Measurements from ENCODE around the gene NYNRIN. TPM values are rescaled to one million over a fixed set of nuclear protein-coding genes. Genes with fewer than 3 reads are reported as not detected.
A peak's percentile ranks its signal among the peaks of the same experiment; 100 is the strongest.

Gene NYNRIN
- polyA plus RNA-seq, 3 donors = 2.7 to 7.6 (median 3.8) TPM

DNA sequence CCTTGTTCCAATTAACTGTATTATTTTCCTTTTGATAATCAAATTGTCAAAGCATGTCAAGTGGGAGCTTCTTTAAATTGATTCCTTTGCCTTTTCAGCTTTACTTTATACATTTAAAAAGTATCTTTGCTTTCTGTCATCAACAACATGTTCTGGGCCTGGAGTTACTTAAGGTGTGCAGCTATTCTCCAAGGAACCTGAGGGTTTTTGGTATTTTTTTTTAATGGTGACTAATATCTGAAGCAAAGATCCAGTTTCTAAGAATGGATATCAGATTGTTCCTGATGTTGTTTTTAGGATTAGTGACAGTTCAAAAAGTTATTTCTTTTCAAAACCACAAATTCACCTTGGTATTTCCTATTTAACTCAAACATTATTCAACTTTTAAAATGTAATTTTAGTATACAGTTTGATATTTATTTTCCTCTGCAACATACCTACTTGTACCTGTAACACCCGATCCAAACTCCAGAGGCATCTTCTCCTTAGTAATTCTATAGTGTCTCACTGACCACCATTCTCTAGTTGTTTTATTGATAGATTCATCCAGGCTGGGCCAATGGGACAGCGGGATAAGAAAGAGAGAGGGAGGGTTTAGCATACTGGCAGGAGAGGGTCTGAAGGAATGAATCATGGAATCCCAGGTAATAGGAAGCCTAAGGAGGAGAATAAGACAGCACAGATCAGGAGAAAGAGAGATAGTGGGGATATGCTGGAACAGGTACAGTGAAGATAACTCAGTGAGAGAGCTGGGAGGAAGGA lies 27.5 kb downstream of the NYNRIN start:
- WGBS, 3 donors = 68 to 91% (median 84%) methylated on average over 2 of the region's 2 CpGs
- H3K27ac ChIP-seq (ENCODE audit: low read depth, low read length) = no peak overlapping the region

DNA sequence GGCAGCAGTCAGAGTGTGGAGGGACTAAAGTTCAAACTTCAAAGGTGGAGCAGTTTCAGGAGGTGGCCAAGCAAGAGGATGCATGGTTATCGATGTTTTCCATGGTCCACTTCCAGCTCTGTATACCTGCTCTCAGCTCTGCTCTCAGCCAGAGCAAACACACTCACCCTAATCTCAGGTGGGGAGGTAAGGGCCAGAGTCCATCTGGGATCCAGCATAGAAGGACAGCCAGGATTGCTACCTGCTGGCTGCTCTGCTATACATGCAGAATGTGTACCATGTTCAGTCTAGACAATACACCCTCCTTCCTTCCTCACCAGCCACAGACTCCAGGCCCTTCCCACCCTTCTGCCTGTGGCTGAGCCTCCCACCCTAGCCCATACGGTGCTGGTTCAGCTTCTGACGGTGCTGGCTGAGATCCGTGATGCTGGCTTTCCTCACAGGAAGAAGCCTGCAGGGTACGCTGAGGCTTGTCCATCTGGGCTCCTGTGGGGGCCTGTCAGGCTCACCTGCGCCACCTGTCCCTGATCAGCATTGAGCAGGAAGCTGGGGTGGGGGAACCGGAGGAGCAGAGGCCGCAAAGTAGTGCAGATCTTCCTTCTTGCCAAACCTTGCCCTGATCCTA lies 28.2 kb downstream of the NYNRIN start:
- 28 to 62% (median 60%) methylated on average over 8 of the region's 8 CpGs for WGBS, 3 donors
- no peak overlapping the region for H3K27ac ChIP-seq (ENCODE audit: low read depth, low read length)

DNA sequence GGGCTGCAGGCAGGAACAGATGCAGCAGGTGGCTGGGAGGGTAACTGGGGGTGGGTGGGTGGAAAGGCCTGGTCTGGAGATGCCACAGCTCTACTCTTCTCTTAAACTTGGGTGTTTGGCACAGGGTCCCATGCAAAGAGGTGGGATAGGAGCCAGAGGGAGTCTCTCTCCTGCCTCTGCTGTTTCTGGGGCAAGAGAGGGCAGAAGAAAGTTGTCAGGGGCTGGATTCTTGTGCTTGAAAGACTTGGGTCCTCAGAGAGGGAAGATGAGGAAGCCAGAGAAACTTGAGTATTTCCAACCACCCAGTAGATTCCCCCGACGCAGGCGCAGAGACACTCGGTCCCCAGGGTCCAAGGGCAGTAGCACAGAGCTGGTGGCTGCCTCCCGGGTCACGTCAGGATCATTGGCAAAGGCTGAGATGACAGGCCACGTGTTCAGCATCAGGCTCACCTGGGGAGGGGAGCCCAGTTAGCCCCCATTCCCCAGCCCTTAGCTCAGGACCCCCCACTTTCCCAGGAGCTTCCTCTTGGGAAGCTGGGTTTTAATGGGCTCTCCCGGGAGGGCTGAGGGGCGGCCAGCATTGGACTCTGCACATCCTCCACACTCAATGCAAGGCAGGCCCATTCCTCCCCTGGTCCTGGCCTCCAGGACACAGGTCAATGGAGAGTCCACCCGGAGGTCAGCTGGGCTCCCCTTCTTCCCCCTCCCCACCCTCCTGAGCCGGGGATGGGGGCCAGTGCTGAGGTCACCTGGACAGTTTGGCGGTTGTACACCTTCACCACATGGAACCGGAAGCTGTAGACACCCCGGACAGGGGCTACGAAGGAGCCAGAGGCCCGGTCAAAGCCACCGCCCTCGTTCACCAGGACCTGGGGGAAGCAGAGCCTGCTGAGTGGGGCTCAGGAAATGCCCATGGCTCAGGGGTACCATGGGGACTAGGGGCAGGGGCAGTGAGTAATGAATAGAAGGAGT lies 29.0 kb downstream of the NYNRIN start:
- H3K27ac ChIP-seq (ENCODE audit: low read depth, low read length) = no peak overlapping the region
- WGBS, 3 donors = 70 to 82% (median 81%) methylated on average over 18 of the region's 18 CpGs

DNA sequence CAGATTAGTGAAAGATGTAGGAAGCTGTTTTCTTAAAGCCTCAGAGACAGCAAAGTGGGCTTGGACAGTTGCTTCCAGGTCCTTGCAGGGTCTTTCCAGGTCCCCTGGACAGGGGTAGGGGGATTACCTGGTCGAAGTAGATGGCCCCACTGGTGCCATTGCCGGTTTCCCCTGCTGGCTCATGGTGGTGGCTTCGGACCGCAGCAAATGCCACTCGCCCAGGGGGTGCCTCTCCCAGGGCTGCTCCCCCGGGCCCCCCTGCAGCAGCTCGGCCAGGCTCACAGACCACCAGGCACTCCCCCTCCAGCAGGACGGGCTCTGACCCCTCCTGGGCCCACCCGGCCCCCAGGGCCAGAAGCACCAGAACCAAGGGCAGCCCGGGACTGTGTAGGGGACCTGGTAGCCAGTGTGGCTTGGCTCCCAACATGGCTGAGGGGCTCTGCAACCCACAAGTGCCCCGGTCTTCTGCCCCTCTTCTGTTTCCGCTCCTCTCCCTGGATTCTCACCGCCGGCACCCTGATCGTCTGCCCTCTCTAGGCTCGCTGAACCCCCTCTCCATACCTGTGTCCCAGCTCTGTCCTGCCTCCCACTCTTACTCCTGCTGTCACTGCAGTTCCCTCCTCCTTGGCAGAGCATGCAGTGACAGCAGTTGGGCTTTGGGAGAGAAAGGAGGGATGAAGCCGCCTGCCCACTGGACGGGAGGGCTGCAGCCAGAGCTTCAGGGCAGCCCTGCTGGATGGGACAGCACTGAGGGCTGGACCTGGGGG lies 30.0 kb downstream of the NYNRIN start:
- WGBS, 3 donors = 89 to 91% (median 90%) methylated on average over 17 to 18 of the region's 18 CpGs
- H3K27ac ChIP-seq (ENCODE audit: low read depth, low read length) = peak overlapping the region; percentile 87

DNA sequence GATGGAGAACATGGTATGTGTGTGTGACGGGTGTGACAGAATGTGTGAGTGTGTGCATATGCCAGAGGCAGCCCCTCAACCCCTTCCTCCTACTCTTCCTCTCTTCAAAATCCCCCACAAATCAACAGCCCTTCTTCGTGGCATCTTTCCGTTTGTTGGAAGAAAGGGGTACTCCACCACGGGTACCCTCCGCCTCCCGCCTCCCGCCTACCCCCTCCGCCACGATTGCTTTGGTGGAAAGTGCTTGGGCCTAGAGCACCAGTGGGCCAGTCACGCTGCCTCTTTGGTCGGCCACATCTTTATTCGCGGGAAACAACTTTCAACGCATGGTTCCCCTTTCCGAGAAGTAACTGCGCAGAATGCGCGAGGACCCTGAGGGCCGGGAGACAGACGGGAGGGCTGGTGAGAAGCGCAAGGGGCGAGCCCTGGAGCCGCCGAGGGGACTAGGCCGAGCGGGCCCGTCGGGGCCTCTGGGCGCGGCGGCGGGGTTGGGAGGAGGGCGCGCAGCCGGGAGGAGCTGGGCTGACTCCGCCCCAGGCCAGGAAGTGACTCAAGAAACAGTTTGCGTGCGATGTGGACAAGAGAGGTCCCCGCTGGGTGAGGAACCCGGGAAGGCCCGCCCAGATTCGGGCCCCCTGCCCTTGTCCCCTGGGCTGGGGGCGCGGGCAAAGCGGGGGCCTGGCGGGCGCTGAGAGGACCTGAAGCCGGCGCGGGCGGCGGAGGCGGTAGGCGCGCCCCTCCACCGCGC lies 30.8 kb downstream of the NYNRIN start, which contains the start of the genes CBLN3 and KHNYN:
TSS of gene CBLN3 (minus strand) at position 274 of the 748 bp plus-strand sequence. CDS start 614 bp downstream, outside the sequence.
TSS of gene KHNYN (plus strand) at position 560 of the 748 bp plus-strand sequence. CDS start 777 bp downstream, outside the sequence.
- WGBS, 3 donors = 4 to 6% (median 4%) methylated on average over 45 to 57 of the region's 57 CpGs

DNA sequence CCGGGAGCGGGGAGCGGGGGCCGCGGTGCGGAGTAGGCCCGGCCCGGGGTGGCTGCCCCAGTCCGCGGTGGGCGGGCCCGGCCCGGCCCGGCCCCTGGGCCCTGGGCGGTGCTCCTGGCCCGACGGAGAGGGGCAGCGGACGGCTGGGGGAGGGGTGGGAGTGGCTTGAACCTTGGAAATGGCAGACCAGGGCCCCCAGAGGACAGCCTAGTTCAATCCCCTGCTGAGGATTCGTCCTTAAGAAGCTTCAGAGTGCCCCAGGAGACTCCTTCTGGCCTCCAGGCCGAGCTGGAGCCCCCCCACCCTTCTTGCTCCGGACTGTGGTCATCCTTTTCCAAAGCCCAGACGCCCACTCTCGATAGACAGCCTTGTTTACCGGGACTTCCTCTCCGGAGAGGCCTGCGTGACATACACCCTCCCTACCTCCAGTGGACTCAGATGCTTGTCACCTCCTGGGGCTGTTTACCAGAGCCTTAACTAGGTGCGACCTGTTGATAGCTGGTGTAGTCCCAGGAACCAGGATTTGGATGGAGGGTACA lies 31.4 kb downstream of the NYNRIN start:
- 0 to 1% (median 0%) methylated on average over 13 to 28 of the region's 28 CpGs for WGBS, 3 donors
- H3K27ac ChIP-seq (ENCODE audit: low read depth, low read length) = peak overlapping the region; percentile 98

More for the DNA sequence above, 30.8 kb downstream of the NYNRIN start, which contains the start of the genes CBLN3 and KHNYN:
- H3K27ac ChIP-seq (ENCODE audit: low read depth, low read length) = peak within 1 kb of the TSS; percentile 98

DNA sequence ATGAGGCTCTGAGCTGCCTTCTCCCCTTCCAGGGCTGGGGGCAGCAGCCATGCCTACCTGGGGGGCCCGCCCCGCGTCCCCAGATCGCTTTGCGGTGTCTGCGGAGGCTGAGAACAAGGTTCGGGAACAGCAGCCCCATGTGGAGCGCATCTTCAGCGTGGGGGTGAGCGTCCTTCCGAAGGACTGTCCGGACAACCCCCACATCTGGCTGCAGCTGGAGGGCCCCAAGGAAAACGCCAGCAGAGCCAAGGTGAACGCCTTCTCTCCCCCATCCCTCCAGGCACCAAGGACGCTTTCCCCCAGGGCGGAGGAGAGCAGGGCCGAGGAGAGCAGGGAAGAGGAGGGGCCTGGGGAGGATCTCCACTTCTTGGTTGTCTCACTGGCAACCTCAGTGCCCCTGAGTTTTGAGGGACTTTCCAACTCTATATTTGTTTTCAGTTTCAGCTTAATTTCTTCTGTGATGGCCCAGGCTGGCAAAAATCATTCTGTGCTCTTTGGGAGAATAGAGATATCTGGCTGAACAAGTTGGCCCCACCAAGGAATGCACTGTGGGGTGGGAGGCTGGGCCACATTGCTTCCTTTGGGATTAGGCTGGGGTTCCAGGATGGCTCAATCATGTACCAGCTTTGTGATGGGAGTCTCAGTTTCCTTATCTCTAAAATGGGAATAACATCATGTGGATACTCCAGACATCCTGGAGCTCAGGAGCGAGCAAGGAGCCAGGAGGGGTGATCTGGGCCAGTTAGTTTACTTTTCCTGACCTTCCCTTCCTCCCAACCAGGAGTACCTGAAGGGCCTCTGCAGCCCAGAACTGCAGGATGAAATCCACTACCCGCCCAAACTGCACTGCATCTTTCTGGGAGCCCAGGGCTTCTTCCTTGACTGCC lies 32.1 kb downstream of the NYNRIN start:
- peak overlapping the region; percentile 98 for H3K27ac ChIP-seq (ENCODE audit: low read depth, low read length)
- 9 to 16% (median 11%) methylated on average over 17 to 19 of the region's 19 CpGs for WGBS, 3 donors

DNA sequence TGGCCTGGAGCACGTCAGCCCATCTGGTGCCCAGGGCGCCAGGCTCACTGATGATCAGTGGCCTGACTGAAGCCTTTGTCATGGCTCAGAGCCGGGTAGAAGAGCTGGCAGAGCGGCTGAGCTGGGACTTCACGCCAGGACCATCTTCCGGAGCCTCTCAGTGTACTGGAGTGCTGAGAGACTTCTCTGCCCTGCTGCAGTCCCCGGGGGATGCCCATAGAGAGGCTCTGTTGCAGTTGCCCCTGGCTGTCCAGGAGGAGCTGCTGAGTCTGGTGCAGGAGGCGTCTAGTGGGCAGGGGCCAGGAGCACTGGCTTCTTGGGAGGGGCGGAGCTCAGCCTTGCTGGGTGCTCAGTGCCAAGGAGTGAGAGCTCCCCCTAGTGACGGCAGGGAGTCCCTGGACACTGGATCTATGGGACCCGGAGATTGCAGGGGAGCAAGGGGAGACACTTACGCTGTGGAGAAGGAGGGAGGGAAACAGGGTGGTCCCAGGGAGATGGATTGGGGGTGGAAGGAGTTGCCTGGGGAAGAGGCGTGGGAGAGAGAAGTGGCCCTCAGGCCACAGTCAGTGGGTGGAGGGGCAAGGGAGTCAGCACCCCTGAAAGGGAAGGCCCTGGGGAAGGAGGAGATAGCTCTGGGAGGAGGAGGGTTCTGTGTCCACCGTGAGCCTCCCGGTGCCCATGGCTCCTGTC lies 32.9 kb downstream of the NYNRIN start:
- no peak overlapping the region for H3K27ac ChIP-seq (ENCODE audit: low read depth, low read length)
- 33 to 37% (median 34%) methylated on average over 15 of the region's 15 CpGs for WGBS, 3 donors

DNA sequence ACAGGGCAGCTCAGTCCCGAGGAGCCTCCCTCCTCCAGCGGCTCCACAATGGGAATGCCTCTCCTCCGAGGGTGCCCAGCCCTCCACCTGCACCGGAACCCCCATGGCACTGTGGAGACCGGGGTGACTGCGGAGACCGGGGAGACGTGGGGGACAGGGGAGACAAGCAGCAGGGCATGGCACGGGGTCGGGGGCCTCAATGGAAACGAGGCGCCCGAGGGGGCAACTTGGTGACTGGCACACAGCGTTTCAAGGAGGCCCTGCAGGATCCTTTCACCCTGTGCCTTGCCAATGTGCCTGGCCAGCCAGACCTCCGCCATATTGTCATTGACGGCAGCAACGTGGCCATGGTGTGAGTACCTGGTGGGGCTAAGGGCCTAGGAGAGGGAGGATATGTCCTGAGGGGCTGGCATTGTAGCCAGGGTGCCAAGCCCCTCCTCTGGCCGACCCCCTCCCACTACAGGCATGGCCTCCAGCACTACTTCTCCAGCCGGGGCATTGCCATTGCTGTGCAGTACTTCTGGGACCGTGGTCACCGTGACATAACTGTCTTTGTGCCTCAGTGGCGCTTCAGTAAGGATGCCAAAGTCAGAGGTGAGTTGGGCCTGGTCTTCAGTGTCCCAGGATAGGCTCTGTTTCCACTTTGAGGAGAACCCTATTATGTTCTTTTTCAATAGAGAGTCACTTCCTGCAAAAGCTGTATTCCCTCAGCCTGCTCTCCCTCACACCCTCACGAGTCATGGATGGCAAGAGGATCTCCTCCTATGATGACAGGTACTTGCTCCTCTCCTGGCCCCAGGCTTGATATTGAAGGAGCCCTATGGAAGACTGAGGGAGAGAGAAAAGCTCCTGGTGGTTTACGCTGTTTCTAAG lies 33.7 kb downstream of the NYNRIN start:
- WGBS, 3 donors = 78 to 81% (median 80%) methylated on average over 23 to 24 of the region's 24 CpGs

DNA sequence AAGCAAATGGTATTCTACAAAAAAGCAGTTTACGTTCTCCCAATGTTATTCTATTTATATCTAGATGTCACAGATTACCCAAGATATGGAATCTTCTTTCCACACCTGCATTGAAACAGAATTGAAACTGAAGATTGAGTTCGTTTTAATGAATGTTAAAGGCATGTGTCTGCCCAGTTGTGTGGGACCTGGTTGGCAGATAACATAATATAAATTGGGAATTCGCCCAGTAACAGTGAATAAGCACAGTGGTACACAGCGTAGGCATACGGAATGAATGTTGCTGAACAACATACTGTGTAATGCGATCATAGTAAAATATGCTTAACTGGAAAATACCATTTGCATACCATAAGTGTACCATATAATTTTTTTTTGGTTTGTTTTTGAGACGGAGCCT lies 35.2 kb downstream of the NYNRIN start:
- no peak overlapping the region for H3K27ac ChIP-seq (ENCODE audit: low read depth, low read length)
- 78 to 81% (median 79%) methylated on average over 7 of the region's 7 CpGs for WGBS, 3 donors

More for the DNA sequence above, 33.7 kb downstream of the NYNRIN start:
- no peak overlapping the region for H3K27ac ChIP-seq (ENCODE audit: low read depth, low read length)

DNA sequence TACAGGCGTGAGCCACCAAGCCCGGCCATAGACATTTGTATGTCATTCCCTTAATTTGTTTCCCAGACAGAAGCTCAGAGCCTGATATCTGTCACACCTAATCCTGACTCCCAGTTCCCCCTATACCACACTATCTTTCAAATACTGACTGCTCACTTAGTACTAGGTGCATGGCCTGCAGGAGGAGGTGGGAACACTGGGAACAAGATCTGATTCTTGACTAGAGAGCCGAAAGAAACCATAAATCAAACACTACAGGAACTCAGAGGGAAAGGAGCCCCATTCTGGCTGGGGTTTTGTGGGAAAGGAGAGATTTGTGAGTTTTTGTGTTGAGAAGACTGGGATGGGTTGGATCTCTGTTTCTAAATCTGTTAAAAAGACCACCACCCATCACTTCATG lies 35.9 kb downstream of the NYNRIN start:
- no peak overlapping the region for H3K27ac ChIP-seq (ENCODE audit: low read depth, low read length)
- 73 to 83% (median 80%) methylated on average over 3 of the region's 3 CpGs for WGBS, 3 donors

DNA sequence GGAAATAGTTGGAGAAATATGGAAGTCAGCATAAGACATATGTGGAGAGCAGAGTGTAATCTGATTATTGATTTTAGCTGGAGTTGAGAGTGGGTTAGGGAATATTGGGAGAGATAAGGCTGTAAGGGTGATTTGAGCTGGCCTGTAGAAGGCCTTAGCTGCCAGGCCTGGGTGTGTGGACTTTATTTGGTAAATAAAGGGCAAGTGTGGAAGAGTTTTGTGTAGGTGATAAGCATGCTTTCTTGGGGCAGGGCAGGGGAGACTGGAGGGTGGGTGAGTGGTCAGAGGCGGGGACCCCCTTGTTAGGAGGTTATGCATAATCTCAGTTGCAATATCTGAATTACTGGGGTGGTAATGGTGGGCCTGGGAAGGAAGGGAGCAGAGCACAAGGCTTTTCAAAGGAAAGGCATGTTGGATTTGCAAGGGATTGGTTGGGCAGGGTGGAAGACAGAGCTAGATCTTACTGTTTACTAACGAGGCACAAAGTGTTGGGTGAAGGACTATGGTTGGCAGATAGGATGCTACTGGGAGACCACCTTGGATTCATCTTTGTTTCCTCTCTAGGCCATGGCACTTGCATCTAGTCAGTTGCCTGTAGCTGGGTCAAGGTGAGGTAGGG lies 36.5 kb downstream of the NYNRIN start:
- 76 to 84% (median 79%) methylated on average over 2 of the region's 2 CpGs for WGBS, 3 donors
- H3K27ac ChIP-seq (ENCODE audit: low read depth, low read length) = no peak overlapping the region

DNA sequence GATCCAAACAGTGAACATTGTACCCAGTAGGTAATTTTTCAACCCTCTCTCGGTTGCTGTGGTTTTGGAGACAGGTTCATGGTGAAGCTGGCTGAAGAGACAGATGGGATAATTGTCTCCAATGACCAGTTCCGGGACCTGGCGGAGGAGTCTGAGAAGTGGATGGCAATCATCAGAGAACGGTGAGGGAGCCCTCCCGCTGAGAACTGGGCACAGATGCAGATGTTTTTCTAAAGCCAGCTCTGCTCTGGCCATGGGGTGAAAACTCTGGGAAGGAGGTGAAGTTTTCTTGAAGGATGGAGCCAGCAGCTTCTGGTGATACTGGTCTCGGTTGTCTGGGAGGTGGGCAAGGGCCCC lies 37.2 kb downstream of the NYNRIN start:
- 50 to 62% (median 53%) methylated on average over 6 of the region's 6 CpGs for WGBS, 3 donors
- no peak overlapping the region for H3K27ac ChIP-seq (ENCODE audit: low read depth, low read length)

DNA sequence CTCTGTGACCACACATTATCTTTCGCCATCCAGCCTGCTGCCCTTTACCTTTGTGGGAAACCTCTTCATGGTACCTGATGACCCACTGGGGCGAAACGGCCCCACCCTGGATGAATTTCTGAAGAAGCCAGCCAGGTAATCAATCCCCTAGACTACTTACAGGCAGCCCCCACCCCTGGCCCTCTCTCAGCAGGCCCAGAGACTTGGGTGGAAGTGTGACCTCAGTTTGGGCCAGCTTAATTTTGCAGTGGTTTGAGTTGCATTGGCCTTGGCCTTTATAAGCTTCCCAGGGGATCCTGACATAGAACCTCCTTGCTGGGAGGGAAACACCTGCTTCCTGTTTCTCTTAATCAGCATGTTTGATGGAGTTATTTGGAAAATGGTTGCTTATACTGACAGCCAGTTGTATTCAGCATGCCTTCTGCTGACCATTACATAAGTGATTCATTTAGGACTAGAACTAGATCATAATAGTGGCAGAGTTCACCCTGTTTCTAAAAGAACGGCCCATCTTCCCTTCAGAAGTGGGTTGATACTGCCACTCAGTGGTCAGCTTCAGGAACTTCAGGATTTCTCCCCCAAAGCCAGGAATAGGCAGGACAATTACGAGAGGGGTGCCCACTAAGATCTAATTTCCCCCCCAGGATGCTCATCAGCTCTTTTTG lies 37.7 kb downstream of the NYNRIN start:
- WGBS, 3 donors = 34 to 56% (median 36%) methylated on average over 5 of the region's 5 CpGs
- H3K27ac ChIP-seq (ENCODE audit: low read depth, low read length) = peak overlapping the region; percentile 21

Measured in adipose tissue (tissue), 3 donors.